ENCODE data around the gene GPR160. TPM values are rescaled to one million over a fixed set of nuclear protein-coding genes. Genes with fewer than 3 reads are reported as not detected.
A peak's percentile ranks its signal among the peaks of the same experiment; 100 is the strongest.

The GPR160 gene
- total RNA-seq, 1 experiment from 2014 or later = 9.9 TPM

GRCh38 chr3:170040418-170040817, 2.6 kb downstream of the GPR160 start:
- Histone ChIP-seq H3K36me3 (ENCODE audit: control insufficient read depth in 1 of 2, insufficient read depth in 2 of 2, low read length in 2 of 2) (no peaks in the 10 kb centered on the region), H3K9ac (ENCODE audit: low read length) (no peak overlapping the region), H3K4me2 (ENCODE audit: low read length) (no peak overlapping the region), H3K4me1 (ENCODE audit: control insufficient read depth in 1 of 2, insufficient read depth in 2 of 2, low read length in 2 of 2) (peaks cover 4 to 16% of the 10 kb centered on the region in 2 experiments; a peak in 2 of 4 replicates), H3K9me2 (ENCODE audit: insufficient read depth) (no peaks in the 10 kb centered on the region), H4K20me1 (ENCODE audit: insufficient read depth) (no peaks in the 10 kb centered on the region), H2AFZ (ENCODE audit: low read depth, low read length, poor library complexity, severe bottlenecking) (no peak overlapping the region), H3K9me3 (ENCODE audit: control insufficient read depth in 1 of 2, insufficient read depth in 1 of 2, low read depth in 1 of 2, low read length in 2 of 2) (no peaks in the 10 kb centered on the region), H3K27me3 (ENCODE audit: insufficient read depth, low read length) (no peaks in the 10 kb centered on the region), H3K79me2 (ENCODE audit: insufficient read depth, low read length) (no peaks in the 10 kb centered on the region), H3K27ac (ENCODE audit: low read depth, low read length) (no peak overlapping the region), H3K4me3 (replicated peaks in 1 of 2; ENCODE audit: low read depth in 1 of 2, low read length in 2 of 2) (no peak overlapping the region)
- POLR2A ChIA-PET = no interaction called here
- ATAC-seq (no peak), DNase-seq (ENCODE audit: low read depth, low spot score) (no peak)
- CTCF ChIA-PET = interaction anchor here (0.9 kb wide), 1 partner anchor 229 kb away, joined by 5 read pairs; no protein-coding TSS in a partner anchor
- BruUV-seq (replicated peaks) = TSS peak; percentile 52
- intact Hi-C loops (cut with micrococcal nuclease) = no loop called here
- RAD21 ChIA-PET (ENCODE audit: low non-redundant PET in 1 of 2, low total read pairs in 2 of 2, uncharacterized antibody in 2 of 2, unreplicated experiment in 2 of 2) = no interaction called here
- TF ChIP-seq, protein P1, sequence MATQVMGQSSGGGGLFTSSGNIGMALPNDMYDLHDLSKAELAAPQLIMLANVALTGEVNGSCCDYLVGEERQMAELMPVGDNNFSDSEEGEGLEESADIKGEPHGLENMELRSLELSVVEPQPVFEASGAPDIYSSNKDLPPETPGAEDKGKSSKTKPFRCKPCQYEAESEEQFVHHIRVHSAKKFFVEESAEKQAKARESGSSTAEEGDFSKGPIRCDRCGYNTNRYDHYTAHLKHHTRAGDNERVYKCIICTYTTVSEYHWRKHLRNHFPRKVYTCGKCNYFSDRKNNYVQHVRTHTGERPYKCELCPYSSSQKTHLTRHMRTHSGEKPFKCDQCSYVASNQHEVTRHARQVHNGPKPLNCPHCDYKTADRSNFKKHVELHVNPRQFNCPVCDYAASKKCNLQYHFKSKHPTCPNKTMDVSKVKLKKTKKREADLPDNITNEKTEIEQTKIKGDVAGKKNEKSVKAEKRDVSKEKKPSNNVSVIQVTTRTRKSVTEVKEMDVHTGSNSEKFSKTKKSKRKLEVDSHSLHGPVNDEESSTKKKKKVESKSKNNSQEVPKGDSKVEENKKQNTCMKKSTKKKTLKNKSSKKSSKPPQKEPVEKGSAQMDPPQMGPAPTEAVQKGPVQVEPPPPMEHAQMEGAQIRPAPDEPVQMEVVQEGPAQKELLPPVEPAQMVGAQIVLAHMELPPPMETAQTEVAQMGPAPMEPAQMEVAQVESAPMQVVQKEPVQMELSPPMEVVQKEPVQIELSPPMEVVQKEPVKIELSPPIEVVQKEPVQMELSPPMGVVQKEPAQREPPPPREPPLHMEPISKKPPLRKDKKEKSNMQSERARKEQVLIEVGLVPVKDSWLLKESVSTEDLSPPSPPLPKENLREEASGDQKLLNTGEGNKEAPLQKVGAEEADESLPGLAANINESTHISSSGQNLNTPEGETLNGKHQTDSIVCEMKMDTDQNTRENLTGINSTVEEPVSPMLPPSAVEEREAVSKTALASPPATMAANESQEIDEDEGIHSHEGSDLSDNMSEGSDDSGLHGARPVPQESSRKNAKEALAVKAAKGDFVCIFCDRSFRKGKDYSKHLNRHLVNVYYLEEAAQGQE (IDR thresholded peaks at IDR 0.05; ENCODE audit: low read depth) = no peak
- TF ChIP-seq EGR1 (IDR thresholded peaks at IDR 0.05; ENCODE audit: low read depth) = no peak

- H3K36me3 ChIP-seq (ENCODE audit: control insufficient read depth in 1 of 2, insufficient read depth in 2 of 2, low read length in 2 of 2) = no peaks in the 10 kb centered on the region; a peak in 1 of 4 replicates
- CTCF ChIA-PET = no interaction called here
- H3K4me3 ChIP-seq (replicated peaks in 1 of 2; ENCODE audit: low read depth in 1 of 2, low read length in 2 of 2) = no peak overlapping the region
- no TSS peak for BruUV-seq (replicated peaks)
- H3K79me2 ChIP-seq (ENCODE audit: insufficient read depth, low read length) = no peaks in the 10 kb centered on the region
- TF ChIP-seq ZNF274 (IDR thresholded peaks at IDR 0.05; ENCODE audit: low read depth, low read length) (no peak), POLR2AphosphoS5 (IDR thresholded peaks at IDR 0.05; ENCODE audit: low read depth, low read length) (no peak)
- H3K9me2 ChIP-seq (ENCODE audit: insufficient read depth) = no peaks in the 10 kb centered on the region
- RAD21 ChIA-PET (ENCODE audit: low non-redundant PET in 1 of 2, low total read pairs in 2 of 2, uncharacterized antibody in 2 of 2, unreplicated experiment in 2 of 2) = no interaction called here
- no peaks in the 10 kb centered on the region for H3K27me3 ChIP-seq (ENCODE audit: insufficient read depth, low read length)
- ATAC-seq (no peak), DNase-seq (ENCODE audit: low read depth, low spot score) (no peak)
- POLR2A ChIA-PET = no interaction called here
- no peak overlapping the region for H3K4me2 ChIP-seq (ENCODE audit: low read length)
- intact Hi-C loops (cut with micrococcal nuclease) = no loop called here
- H3K9me3 ChIP-seq (ENCODE audit: control insufficient read depth in 1 of 2, insufficient read depth in 1 of 2, low read depth in 1 of 2, low read length in 2 of 2) = no peaks in the 10 kb centered on the region
- H3K4me1 ChIP-seq (ENCODE audit: control insufficient read depth in 1 of 2, insufficient read depth in 2 of 2, low read length in 2 of 2) = peaks cover under 1 to 4% of the 10 kb centered on the region in 2 experiments; a peak in 2 of 4 replicates
- no peaks in the 10 kb centered on the region for H4K20me1 ChIP-seq (ENCODE audit: insufficient read depth)
- H3K27ac ChIP-seq (ENCODE audit: low read depth, low read length) = no peak overlapping the region
- H3K9ac ChIP-seq (ENCODE audit: low read length) = no peak overlapping the region
- no peak overlapping the region for H2AFZ ChIP-seq (ENCODE audit: low read depth, low read length, poor library complexity, severe bottlenecking)
Measured at GRCh38 chr3:170043506-170043905, 5.7 kb downstream of the GPR160 start.
